COLO668 (cell line): ENCODE data around the gene SUPT7L.
A peak's percentile ranks its signal among the peaks of the same experiment; 100 is the strongest.

Experiments
- DNase-seq: peaks from one replicate; lab custom pipeline; 2025; ENCODE audit not compliant: unreplicated experiment; lab: John Stamatoyannopoulos, UW

The SUPT7L gene, protein sequence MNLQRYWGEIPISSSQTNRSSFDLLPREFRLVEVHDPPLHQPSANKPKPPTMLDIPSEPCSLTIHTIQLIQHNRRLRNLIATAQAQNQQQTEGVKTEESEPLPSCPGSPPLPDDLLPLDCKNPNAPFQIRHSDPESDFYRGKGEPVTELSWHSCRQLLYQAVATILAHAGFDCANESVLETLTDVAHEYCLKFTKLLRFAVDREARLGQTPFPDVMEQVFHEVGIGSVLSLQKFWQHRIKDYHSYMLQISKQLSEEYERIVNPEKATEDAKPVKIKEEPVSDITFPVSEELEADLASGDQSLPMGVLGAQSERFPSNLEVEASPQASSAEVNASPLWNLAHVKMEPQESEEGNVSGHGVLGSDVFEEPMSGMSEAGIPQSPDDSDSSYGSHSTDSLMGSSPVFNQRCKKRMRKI

DNA sequence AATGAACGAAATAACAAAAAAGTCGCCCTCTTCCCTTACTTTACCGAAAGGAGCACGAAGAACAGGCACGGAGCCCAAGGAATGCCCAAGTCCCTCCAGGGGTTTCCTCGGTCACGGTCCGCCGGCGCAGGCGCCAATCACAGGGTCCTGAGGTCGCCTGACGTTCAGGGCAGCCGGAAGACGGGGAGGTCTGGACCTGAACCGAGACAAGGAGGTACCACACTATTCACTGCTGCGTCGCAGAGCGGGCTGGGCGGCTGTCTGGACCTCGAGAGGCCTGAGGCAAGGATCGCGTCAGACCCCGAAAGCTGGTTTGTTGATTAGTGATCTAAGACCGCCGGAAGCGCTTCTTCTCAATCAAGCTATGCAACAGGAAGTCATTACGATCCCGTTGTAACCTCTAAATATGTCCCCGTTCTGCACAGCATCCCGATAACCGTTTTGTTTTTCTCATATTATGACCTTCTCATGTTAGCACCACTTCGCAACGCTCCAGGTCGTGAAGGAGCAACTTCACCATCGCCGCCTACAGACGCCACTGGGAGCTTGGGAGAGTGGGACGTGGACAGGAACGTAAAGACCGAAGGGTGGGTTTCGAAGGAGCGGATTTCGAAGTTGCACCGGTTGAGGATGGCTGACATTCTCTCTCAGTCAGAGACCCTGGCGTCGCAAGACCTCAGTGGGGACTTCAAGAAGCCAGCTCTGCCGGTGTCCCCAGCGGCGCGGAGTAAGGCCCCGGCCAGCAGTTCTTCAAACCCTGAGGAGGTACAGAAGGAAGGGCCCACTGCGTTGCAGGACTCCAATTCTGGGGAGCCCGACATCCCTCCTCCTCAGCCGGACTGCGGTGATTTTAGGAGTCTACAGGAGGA lies at the start of gene SUPT7L, which contains the start of gene SLC4A1AP:
Gene SUPT7L, minus strand, starts transcription at position 330 of the 869 bp plus-strand sequence. CDS start 1,422 bp downstream, outside the sequence.
Gene SLC4A1AP, plus strand, starts transcription at position 605 of the 869 bp plus-strand sequence. Its CDS starts 26 bp downstream, at position 631.
- DNase-seq, result peak; percentile 77

DNA sequence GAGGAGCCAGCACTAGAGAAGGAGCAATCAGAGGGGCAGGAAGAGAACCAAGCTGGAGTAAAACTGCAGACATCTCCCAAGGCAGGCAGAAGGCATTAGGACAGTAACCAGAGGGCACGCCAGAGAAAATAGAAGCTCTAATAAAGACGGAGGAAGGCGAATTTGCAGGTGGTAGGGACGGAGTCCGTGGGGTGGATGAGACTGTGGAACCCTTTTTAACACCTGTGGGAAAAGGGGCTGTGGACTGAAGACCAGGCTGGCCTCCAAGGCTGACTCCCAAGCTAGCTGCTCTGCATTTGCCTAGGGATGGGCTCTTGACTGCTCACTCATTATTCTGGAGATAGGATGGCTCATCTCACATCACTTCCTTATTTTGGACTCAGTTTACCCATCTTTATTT lies 49.8 kb upstream of the SUPT7L start:
- DNase-seq, result no peak

DNA sequence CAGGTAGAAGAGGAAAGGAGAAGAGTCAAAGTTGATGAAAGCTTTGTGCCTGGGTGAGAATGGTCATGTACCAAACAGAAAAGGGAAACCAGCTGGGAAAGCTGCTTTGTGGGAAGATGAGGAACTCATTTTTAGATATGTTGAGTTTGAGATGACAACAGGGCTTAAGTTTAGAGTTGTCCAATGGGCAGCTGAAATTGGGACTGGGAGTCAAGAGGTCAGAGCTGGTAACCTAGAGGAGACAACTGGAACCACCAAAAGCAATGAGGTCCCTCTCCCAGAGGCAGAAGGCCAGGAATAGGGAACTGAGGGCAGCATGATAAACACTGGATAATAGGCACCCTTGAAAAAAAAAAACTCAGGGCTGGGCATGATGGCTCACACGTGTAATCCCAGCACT lies 49.1 kb upstream of the SUPT7L start:
- no peak for DNase-seq

DNA sequence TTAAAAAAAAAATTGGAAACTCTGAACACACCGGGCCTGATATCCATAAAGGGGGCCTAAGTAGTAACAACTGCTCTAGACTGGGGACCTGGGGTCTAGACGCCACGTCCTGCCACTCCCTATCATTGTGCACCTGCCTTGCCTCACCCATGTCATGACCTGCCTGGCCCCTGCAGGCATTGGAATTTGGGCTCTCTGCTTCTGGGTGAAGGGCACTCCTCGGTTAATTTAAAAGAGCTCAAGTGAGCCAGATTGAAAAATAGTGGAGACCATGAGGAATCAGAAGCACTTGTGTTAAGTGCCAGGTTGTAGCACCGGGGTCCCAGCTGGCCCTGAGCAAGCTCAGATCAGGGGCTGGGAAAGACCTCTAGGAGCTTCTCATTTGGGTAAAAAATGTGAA lies 48.4 kb upstream of the SUPT7L start:
- no peak for DNase-seq

DNA sequence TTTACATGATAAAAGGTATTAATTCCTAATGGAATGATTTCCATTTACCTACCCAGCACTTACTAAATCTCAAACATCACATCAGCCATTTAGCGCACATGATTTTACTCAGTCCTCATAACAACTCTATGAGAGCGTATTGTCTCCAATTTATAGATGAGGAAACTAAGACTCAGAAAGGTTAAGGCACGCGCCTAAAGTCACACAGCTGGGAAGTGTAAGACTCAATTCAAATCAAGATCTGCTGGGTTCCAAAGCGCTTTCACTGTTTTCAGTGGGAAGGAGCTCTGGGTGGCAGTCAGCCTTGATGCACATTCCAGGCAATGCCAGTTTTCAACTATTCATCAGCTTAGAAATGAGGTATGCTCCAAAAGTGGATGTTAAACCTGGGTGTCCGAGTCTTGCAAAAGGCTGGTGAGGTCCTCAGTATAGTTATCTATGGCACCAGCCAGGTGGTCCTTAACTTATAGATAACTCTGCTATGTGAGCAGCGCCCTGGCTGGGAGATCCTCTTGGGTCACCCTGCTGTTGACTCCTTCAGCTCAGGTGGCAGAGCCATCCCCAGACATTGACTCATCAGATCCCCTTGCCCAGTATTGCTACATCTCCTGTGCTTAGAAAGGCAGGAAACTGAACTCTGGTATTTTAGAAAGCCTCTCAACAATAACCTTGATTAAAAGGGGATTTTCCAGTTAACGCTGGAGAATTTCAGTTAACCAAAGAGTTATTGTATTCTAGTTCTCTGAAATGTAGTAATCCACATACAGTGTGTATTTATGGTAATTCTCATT lies 47.4 kb upstream of the SUPT7L start:
- no peak for DNase-seq

DNA sequence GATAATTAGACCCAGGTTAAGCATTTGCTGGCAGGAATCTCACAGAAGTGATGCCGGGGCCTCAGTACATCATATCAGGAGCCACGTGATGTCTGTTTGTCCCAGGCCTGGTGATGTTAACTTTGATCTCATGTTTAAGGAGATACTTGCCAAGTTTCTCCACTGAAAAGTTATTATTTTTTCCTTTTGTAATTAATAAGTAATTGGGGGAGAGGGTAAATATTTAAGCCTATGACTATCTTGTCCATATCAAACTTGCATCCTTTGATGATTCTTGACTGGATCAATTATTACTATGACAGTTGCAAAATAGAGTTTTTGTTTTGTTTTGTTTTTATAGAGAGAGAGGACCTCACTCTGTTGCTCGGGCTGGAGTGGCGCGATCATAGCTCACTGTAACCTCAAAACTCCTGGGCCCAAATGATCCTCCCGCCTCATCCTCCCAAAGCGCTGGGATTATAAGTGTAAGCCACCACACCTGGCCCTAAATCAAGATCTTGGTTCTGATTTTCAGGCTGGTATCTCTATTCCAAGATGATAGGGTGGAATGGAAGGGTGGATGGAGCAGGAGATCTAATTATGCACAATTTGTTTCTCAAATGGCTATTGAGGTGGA lies 46.7 kb upstream of the SUPT7L start:
- no peak for DNase-seq

DNA sequence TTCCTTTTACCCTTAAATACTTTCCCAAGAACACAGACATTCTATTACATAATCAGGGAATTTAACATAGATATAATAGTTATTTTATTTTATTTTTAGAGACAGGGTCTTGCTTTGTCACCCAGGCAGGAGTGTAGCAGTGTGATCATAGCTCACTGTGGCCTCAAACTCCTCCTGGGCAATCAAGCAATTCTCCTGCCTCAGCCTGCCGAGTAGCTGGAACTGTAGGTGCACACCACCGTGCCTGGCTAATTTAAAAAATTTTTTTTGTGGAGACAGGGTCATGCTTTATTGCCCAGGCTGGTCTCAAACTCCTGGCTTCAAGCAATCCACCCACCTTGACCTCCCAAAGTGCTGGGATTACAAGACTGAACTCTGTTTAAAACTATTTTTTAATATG lies 45.9 kb upstream of the SUPT7L start:
- no peak for DNase-seq

DNA sequence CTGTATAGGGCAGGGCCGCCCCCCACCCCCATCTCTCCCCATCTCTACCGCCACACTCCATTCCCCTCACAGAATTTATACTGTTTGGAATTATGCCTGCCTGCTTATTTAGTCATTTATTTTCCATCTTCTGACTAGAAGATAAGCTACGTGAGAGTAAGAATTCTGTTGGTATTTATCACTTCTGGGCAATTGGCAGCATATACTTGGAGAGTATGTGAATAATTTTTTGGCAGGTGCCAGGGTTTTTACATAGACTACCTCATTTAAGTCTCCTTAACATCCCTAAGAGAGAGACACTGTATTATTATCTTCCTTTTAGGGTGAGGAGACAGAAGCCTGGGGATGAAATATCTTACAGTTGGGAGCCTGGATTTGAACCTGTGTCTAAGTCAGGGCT lies 45.3 kb upstream of the SUPT7L start:
- no peak for DNase-seq

DNA sequence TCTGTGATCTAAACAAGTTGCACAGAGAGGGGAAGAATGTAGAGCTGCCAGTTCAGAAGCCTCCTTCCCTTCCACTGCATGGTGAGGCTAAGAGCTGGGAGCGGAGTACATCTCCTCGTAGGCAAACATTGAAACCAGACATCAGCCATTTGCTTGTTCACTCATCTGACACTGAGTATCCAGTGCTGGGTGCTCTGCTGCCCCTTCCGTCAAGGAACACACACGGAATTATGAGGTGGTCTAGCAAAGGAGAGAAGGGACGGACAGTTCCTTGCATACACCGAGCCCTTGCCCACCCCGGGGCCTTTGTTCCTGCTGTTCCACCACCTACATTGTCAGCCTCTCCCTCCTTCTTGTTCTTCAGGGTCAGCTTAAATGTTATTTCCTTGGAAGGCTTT lies 44.8 kb upstream of the SUPT7L start:
- DNase-seq, result no peak

DNA sequence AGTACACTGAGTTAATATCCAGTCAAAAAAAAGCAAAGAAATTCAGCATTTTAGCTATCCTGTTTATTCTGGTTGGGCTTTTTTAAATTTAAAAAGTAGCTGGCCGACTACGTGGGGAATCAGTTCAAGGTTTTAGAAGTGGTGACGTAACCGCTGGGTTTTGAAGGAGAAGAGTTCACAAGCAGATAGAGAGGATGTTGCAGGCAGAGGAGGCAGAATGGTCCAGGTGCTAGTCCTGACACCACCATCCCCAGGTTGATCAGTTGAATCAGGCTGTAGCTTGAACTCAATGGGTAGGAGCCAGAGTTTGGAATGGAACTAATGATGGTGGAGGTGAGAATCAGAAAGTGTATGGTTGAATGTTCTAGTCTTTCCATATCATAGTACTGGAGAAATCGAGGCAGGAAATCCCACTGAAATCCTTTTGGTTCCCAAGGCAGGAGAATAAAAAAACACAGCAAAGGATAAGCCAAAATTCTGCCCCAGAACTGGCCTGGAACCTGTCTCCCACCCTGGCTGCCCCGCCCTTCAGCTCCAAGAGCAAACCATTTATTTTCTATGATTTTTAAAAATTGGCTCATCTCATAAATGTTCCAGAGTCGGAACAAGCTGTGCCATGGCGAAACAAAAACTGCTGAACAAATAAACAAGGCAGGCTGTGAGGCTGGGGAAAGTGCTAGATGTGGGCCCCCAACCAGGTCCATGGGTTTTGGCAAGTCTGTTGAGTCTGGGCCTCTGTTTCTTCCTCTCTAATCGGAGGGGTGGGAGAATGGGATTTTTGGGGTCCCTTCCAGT lies 44.2 kb upstream of the SUPT7L start:
- no peak for DNase-seq

DNA sequence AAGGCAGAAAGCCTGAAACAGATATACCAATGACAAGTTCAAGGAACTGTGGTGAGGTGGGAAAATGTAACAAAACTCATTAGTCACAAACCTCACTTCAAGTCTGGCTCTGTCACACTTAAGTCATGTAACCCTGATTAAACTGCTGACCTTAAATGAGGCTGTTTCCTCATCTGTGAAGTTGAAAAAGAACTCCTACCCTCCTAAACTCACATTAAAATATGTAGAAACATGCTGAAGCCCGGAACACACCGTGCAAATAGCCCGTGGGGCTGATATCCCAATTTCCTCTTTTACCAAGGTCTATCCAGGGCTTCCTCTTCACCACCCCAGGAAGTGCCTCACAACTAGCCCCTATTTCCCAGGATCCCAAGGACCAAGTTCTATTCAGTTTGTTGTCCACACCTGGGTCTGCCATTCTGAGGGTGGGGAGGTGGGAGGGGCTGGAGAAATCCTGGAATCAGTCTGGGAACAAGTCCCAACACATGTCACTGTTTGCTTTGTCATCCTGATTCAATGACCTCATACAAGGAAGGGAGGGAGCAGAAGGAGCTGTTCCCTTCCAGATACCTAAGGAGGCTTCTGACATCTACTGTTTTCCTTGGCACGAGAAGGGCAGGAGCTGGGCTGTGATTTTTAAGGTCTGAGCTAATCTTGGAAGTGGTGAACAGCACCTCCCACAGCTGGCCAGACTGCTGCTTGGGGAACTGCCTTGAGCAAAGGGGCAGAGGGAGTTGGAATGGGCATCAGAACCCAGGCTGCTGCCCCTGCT lies 42.6 kb upstream of the SUPT7L start:
- DNase-seq, result peak; percentile 30

DNA sequence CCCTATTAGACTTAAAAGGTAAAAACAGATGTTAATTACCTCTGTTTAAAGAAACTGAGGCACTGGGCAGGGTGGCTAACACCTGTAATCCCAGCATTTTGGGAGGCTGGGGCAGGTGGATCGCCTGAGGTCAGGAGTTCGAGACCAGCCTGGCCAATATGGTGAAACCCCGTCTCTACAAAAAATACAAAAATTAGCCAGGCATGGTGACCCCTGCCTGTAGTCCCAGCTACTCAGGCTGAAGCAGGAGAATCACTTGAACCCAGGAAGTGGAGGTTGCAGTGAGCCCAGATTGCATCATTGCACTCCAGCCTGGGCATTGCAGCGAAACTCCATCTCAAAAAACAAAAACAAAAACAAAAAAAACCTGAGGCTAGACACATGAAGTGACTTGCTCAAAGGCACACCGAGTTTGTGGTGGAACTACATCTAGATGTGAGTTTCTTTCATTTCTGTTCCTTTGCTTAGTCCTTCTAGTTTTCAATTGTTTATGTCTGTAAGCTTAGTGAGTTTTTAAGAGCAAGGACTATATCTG lies 41.0 kb upstream of the SUPT7L start:
- no peak for DNase-seq

DNA sequence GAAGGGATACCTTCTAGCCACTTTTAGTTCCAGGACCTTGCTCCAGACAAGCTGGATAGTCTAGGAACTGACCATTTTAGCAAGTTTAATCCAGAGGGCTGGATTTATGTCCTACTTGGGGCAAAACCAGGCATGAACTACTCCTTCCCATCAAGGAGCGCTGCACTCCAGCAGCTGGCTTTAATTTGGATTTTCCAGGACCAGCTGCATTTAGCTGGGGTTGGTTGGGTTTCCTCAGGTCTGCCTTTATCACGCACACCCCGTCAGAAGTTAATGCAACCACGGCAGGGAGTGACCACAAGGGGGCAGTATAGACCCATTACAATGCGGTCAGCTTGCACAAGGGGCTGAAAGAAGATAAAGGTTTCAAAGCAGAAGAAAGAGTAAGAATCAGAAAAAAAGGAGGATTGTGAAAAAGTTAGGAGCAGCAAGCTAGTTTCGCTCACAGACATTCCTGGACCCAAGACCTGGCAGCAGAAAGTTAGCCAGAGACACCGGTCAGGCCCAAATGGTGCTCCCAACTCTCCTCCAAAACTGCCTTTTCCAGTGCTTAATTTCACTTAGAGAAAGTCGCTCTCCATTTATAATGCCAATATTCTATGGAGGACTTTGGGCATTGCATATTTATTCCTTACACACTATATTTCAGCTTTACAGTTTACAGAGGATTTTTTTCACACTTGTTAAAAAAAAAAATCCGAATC lies 40.4 kb upstream of the SUPT7L start:
- DNase-seq, result peak; percentile 79

DNA sequence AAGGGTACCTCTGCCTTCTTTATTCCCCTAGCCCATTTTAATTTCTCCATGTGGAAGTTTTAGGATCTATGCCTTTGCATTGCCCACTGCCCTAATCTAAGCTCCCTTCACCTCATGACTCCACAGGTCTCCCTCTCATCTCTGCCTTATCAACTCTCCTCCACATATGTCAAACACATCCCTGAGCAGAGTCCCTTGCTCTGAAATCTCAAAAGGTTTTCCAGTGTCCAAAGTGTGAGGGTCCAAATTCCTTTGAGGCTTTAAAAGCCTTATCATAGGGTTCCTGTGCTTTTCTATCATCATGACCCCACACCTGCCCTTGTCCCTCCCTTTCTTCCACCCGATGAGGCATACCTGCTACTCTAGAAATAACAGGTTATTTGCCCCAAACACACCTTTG lies 38.9 kb upstream of the SUPT7L start:
- DNase-seq, result no peak

DNA sequence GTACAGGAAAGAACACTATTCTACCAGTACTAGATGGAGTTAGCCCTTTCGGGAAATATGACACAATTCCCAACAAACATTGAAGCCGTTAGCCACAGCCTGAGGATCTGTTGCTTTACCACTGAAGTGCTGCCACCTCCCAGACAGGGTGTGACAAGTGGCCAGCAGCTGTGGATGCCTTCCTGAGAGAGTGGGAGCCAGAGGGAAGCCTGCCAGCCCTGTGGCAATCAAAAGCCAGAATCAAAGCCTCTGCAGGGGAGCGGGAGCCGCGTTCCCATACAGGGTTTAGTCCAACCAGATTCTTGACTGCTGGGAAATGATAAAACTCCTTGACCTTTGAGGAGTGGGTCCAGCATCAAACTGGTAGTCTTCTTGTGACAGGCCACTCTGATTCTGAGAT lies 38.3 kb upstream of the SUPT7L start:
- DNase-seq, result peak; percentile 54

DNA sequence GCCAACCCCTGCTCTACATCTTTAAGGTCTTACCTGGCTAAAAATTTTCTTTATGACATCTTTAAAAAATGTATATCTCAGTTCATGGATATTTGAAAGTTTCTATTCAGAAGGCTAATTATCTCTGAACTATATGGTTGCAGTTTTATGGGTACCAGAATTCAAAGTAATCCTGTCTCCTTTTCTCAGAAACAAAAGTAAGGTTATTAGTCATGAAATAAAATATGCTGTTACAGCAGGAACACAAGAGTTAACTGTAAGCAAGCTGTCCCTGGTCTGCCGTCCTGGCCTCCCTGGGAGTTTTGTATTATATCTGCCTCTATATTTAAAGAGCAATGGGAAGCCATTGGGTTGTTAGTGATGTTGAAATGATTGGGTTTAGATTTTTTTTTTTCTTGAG lies 34.2 kb upstream of the SUPT7L start:
- DNase-seq, result no peak

DNA sequence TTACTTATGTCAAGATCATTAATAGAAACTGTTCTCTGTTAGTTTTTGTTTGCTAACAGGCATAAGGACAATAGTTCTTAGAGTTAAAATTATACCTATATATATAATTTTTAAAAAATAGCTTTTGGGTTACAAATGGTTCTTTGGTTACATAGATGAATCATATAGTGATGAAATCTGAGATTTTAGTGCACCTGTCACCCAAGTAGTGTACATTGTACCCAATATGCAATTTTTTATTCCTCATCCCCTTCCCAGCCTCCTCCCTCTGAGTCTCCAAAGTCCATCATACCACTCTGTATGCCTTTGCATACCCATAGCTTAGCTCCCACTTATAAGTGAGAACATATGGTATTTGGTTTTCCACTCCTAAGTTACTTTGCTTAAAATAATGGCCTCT lies 26.6 kb upstream of the SUPT7L start:
- no peak for DNase-seq

DNA sequence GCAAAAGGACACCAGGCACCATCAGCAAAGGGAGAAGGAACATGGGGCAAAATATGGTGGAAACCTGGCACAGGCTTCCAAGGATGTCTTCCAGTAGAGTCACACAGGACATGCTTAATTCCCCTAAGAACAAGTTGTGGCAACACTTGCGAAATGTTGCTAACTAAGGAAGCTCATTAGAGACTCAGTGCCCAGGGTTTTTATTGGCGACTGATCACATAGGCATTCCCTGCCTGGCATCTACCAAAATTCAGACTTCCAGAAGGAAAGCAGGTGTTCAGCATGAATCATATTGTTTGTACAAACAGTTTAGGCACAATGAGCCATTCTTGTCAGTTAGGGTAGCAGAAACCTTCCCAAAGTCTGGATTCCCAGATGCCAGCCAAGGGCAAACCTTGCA lies 26.0 kb upstream of the SUPT7L start:
- peak; percentile 26 for DNase-seq
